Measurements from ENCODE around the gene DGKH.

Gene DGKH

DNA sequence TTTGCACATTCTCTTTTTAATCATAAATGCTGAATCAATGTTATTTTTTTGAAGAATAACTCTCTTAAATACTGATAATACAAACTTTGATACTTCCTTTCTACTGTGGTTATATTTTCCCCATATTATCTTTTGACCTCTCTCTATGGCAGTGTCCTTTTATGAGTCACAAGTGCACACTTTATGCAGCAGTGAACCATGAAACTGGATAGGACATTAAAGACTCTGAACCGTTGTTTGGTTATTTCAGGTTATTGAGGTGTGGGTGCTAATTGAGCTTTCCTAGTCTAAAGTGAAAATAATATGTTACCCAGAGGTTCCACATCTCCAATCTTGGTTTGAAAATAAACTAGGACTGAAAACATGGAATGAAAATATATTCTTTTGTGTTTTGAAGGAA is 71.4 kb downstream of the DGKH start:
- Histone ChIP-seq H3K27ac (ENCODE audit: insufficient read depth in 1 of 2, low read depth in 1 of 2, low read length in 2 of 2, poor library complexity in 1 of 2, severe bottlenecking in 2 of 2) (no peak overlapping the region), H3K36me3 (ENCODE audit: control insufficient read depth in 4 of 4, insufficient read depth in 4 of 4, low read length in 3 of 4) (no peaks in the 10 kb centered on the region), H3K9me3 (ENCODE audit: control extremely low read depth in 1 of 5, control insufficient read depth in 4 of 5, insufficient read depth in 2 of 5, low read depth in 1 of 5, low read length in 4 of 5) (peaks cover 0 to 1% (median 0%) of the 10 kb centered on the region in 5 experiments), H3K4me3 (ENCODE audit: control insufficient read depth in 1 of 7, extremely low read depth in 1 of 7, insufficient read depth in 4 of 7, low read depth in 2 of 7, low read length in 6 of 7) (no peak overlapping the region), H3K4me1 (ENCODE audit: control extremely low read depth in 1 of 4, control insufficient read depth in 4 of 4, insufficient read depth in 4 of 4, low read length in 3 of 4) (no peaks in the 10 kb centered on the region), H3K27me3 (replicated peaks in 2 of 5; ENCODE audit: control insufficient read depth in 4 of 5, insufficient read depth in 5 of 5, low read length in 4 of 5) (no peaks in the 10 kb centered on the region)
- CTCF ChIA-PET = interaction anchor here (0.7 to 1.4 kb wide), 3 partner anchors 9 to 451 kb away, joined by 3 to 8 read pairs (median 4); no protein-coding TSS in a partner anchor
- DNase-seq = no peak
- WGBS (ENCODE audit: insufficient coverage) = no CpG with 5 or more reads among the region's 1 CpG
- POLR2A ChIA-PET = no interaction called here

DNA sequence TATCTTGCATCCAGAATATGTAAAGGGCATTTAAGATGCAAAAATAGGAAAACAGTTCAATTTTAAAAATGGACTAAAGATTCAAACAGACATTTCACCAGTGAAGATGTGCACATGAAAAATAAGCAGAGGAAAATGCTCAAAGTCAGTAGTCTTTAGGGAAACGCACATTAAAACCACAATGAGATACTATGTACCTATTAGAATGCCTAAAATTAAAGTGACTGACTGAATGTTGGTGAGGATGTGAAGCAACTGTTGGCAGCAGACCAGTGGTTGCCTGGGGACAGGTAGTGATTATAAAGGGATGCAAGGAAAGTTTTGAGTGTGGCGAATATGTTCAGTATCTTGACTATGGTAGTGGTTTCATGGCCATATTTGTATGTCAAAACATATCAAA is 75.2 kb downstream of the DGKH start:
- CTCF ChIA-PET = interaction anchor here (1.1 to 2.4 kb wide), 2 partner anchors 13 to 15 kb away, joined by 3 to 7 read pairs; no protein-coding TSS in a partner anchor
- no peak for DNase-seq
- no CpG with 5 or more reads among the region's 2 CpGs for WGBS (ENCODE audit: insufficient coverage)

DNA sequence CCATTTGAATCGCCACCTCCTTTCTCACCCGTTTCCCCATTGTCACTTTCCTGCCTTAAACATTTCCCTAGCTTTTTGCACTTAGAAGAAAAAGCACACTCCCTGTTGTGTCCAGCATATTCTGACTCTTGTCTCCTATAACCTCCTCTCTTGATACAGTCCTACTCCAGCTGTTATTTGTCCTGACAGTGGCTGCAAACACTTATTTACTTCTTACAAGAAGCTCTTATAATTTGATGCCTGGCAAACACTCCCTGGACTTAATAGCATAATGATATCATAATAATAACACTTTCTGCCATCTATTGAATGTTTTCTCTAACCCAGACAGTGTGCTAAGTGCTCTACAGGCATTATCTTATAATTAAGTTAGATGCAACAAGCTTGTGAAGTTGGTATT is 76.6 kb downstream of the DGKH start:
- Histone ChIP-seq H3K27ac (ENCODE audit: insufficient read depth in 1 of 2, low read depth in 1 of 2, low read length in 2 of 2, poor library complexity in 1 of 2, severe bottlenecking in 2 of 2) (no peak overlapping the region), H3K36me3 (ENCODE audit: control insufficient read depth in 4 of 4, insufficient read depth in 4 of 4, low read length in 3 of 4) (peaks cover 0 to under 1% (median 0%) of the 10 kb centered on the region in 4 experiments), H3K9me3 (ENCODE audit: control extremely low read depth in 1 of 5, control insufficient read depth in 4 of 5, insufficient read depth in 2 of 5, low read depth in 1 of 5, low read length in 4 of 5) (peaks cover 0 to 1% (median 0%) of the 10 kb centered on the region in 5 experiments), H3K4me3 (ENCODE audit: control insufficient read depth in 1 of 7, extremely low read depth in 1 of 7, insufficient read depth in 4 of 7, low read depth in 2 of 7, low read length in 6 of 7) (no peak overlapping the region), H3K4me1 (ENCODE audit: control extremely low read depth in 1 of 4, control insufficient read depth in 4 of 4, insufficient read depth in 4 of 4, low read length in 3 of 4) (no peaks in the 10 kb centered on the region), H3K27me3 (replicated peaks in 2 of 5; ENCODE audit: control insufficient read depth in 4 of 5, insufficient read depth in 5 of 5, low read length in 4 of 5) (no peaks in the 10 kb centered on the region)
- WGBS (ENCODE audit: insufficient coverage) = 100% methylated on average over 2 of the region's 2 CpGs
- POLR2A ChIA-PET = no interaction called here
- DNase-seq = no peak
- CTCF ChIA-PET = interaction anchor here (1.1 kb wide), 1 partner anchor 14 kb away, joined by 3 read pairs; no protein-coding TSS in a partner anchor

More for the DNA sequence above, 75.2 kb downstream of the DGKH start:
- peaks cover 0 to 1% (median 0%) of the 10 kb centered on the region in 5 experiments for H3K9me3 ChIP-seq (ENCODE audit: control extremely low read depth in 1 of 5, control insufficient read depth in 4 of 5, insufficient read depth in 2 of 5, low read depth in 1 of 5, low read length in 4 of 5)
- H3K36me3 ChIP-seq (ENCODE audit: control insufficient read depth in 4 of 4, insufficient read depth in 4 of 4, low read length in 3 of 4) = no peaks in the 10 kb centered on the region
- POLR2A ChIA-PET = no interaction called here
- H3K27me3 ChIP-seq (replicated peaks in 2 of 5; ENCODE audit: control insufficient read depth in 4 of 5, insufficient read depth in 5 of 5, low read length in 4 of 5) = no peaks in the 10 kb centered on the region
- H3K4me1 ChIP-seq (ENCODE audit: control extremely low read depth in 1 of 4, control insufficient read depth in 4 of 4, insufficient read depth in 4 of 4, low read length in 3 of 4) = no peaks in the 10 kb centered on the region
- no peak overlapping the region for H3K27ac ChIP-seq (ENCODE audit: insufficient read depth in 1 of 2, low read depth in 1 of 2, low read length in 2 of 2, poor library complexity in 1 of 2, severe bottlenecking in 2 of 2)
- H3K4me3 ChIP-seq (ENCODE audit: control insufficient read depth in 1 of 7, extremely low read depth in 1 of 7, insufficient read depth in 4 of 7, low read depth in 2 of 7, low read length in 6 of 7) = no peak overlapping the region

DNA sequence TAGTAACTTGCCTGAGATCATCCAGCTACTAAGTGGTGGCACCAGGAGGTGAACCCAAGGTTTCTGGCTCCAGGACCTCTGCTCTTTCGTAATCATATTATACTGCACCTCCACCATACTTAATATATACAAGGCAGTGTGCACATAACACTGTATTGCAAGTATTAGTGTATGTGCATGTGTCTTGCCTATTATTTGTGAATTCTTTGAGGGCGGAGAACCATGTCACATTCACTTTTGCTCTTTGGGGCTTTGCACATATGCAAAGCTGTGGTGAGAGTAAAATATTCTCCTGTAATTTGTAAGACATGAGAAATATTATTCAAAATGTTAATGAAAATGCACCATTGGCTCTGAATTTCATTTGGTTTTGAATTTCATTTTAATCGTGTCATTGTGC is 78.6 kb downstream of the DGKH start:
- CTCF ChIA-PET = no interaction called here
- Histone ChIP-seq H3K4me1 (ENCODE audit: control extremely low read depth in 1 of 4, control insufficient read depth in 4 of 4, insufficient read depth in 4 of 4, low read length in 3 of 4) (no peaks in the 10 kb centered on the region), H3K27me3 (replicated peaks in 2 of 5; ENCODE audit: control insufficient read depth in 4 of 5, insufficient read depth in 5 of 5, low read length in 4 of 5) (no peaks in the 10 kb centered on the region), H3K9me3 (ENCODE audit: control extremely low read depth in 1 of 5, control insufficient read depth in 4 of 5, insufficient read depth in 2 of 5, low read depth in 1 of 5, low read length in 4 of 5) (no peaks in the 10 kb centered on the region), H3K27ac (ENCODE audit: insufficient read depth in 1 of 2, low read depth in 1 of 2, low read length in 2 of 2, poor library complexity in 1 of 2, severe bottlenecking in 2 of 2) (no peak overlapping the region), H3K36me3 (ENCODE audit: control insufficient read depth in 4 of 4, insufficient read depth in 4 of 4, low read length in 3 of 4) (peaks cover 0 to 4% (median 1%) of the 10 kb centered on the region in 4 experiments), H3K4me3 (ENCODE audit: control insufficient read depth in 1 of 7, extremely low read depth in 1 of 7, insufficient read depth in 4 of 7, low read depth in 2 of 7, low read length in 6 of 7) (no peak overlapping the region)
- no peak for DNase-seq
- 100% methylated on average over 2 of the region's 3 CpGs for WGBS (ENCODE audit: insufficient coverage)
- POLR2A ChIA-PET = no interaction called here

DNA sequence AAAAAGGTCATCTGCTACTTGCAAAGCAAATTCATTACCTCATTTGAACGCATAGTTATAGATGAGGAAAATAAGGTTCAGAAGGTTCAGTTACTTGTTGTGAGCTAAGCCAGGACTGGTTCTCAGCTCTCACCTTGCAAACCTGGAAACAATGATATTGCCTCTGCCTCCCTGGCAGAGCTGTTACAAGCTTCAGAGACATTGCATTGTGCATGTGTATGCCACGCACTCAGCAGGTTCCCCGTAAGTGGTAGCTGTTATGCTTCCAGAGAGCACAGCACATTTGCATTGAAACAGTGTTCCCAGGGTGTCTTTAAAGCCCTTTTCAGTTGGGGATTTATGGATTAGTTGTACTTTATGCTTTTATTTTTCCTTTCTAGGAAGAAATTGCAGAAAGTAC is 80.6 kb downstream of the DGKH start:
- Histone ChIP-seq H3K27me3 (replicated peaks in 2 of 5; ENCODE audit: control insufficient read depth in 4 of 5, insufficient read depth in 5 of 5, low read length in 4 of 5) (no peaks in the 10 kb centered on the region), H3K4me1 (ENCODE audit: control extremely low read depth in 1 of 4, control insufficient read depth in 4 of 4, insufficient read depth in 4 of 4, low read length in 3 of 4) (no peaks in the 10 kb centered on the region), H3K9me3 (ENCODE audit: control extremely low read depth in 1 of 5, control insufficient read depth in 4 of 5, insufficient read depth in 2 of 5, low read depth in 1 of 5, low read length in 4 of 5) (no peaks in the 10 kb centered on the region), H3K4me3 (ENCODE audit: control insufficient read depth in 1 of 7, extremely low read depth in 1 of 7, insufficient read depth in 4 of 7, low read depth in 2 of 7, low read length in 6 of 7) (no peak overlapping the region), H3K36me3 (ENCODE audit: control insufficient read depth in 4 of 4, insufficient read depth in 4 of 4, low read length in 3 of 4) (peaks cover 0 to 4% (median 1%) of the 10 kb centered on the region in 4 experiments), H3K27ac (ENCODE audit: insufficient read depth in 1 of 2, low read depth in 1 of 2, low read length in 2 of 2, poor library complexity in 1 of 2, severe bottlenecking in 2 of 2) (no peak overlapping the region)
- 50% methylated on average over 2 of the region's 3 CpGs for WGBS (ENCODE audit: insufficient coverage)
- POLR2A ChIA-PET = no interaction called here
- DNase-seq = no peak
- CTCF ChIA-PET = no interaction called here

DNA sequence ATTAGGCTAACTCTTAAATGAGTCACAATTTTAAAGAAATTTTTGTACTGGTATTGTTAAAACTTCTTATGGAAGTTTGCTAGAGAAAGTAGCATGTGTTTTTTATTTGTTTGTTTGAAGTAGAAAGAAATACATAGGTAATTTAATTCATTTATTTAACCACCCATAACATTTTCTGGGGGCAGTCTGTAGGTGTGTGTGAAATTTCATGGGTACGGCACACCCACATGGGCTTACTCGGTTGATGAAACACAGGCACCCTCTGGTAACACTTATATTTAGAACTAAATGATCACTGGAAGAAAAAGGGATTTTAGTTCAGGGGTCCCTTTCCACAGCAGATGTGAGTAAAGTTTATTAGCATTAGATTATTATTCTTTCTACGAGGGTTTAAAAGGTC is 88.1 kb downstream of the DGKH start:
- H3K9me3 ChIP-seq (ENCODE audit: control extremely low read depth in 1 of 5, control insufficient read depth in 4 of 5, insufficient read depth in 2 of 5, low read depth in 1 of 5, low read length in 4 of 5) = no peaks in the 10 kb centered on the region
- WGBS (ENCODE audit: insufficient coverage) = no CpG with 5 or more reads among the region's 3 CpGs
- no peaks in the 10 kb centered on the region for H3K4me1 ChIP-seq (ENCODE audit: control extremely low read depth in 1 of 4, control insufficient read depth in 4 of 4, insufficient read depth in 4 of 4, low read length in 3 of 4)
- no peak overlapping the region for H3K27ac ChIP-seq (ENCODE audit: insufficient read depth in 1 of 2, low read depth in 1 of 2, low read length in 2 of 2, poor library complexity in 1 of 2, severe bottlenecking in 2 of 2)
- DNase-seq = no peak
- ChIA-PET POLR2A (no interaction called here), CTCF (interaction anchor here (2.4 kb wide), 1 partner anchor 468 kb away, joined by 8 read pairs; no protein-coding TSS in a partner anchor)
- H3K27me3 ChIP-seq (replicated peaks in 2 of 5; ENCODE audit: control insufficient read depth in 4 of 5, insufficient read depth in 5 of 5, low read length in 4 of 5) = no peaks in the 10 kb centered on the region
- H3K4me3 ChIP-seq (ENCODE audit: control insufficient read depth in 1 of 7, extremely low read depth in 1 of 7, insufficient read depth in 4 of 7, low read depth in 2 of 7, low read length in 6 of 7) = no peak overlapping the region
- peaks cover 0 to 2% (median 0%) of the 10 kb centered on the region in 4 experiments for H3K36me3 ChIP-seq (ENCODE audit: control insufficient read depth in 4 of 4, insufficient read depth in 4 of 4, low read length in 3 of 4)

DNA sequence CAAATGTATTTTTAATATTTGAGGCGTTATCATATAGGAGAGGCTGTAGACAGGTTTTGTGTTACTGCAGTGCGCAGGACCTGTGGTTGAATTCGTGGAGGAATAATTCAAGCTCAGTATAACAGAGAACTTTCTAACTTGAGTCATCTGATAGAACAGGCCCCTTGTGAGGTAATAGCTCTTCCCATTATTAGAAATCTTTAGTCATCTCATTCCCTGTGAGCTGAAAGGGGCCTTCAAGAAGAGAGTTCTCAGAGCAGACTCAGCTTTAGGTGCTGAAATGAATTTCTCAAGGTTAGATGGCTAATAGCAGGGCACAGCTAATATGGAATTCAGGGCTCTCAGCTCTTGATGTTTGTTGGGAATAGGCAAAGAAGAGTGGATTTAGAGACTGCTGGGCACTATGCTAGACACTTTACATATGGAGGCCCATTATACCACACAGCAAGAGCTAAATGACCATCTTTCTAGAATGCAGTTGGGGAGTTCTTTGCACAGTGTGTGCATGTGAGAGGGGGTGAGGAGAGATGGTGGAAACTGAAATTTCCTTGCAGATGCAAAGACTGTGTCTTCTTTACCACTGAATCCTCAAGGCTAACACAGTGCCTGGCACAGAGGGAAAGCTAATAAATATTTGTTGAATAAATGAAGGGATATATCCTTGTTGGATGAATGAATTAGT is 89.5 kb downstream of the DGKH start:
- H3K27ac ChIP-seq (ENCODE audit: insufficient read depth in 1 of 2, low read depth in 1 of 2, low read length in 2 of 2, poor library complexity in 1 of 2, severe bottlenecking in 2 of 2) = no peak overlapping the region
- CTCF ChIA-PET = interaction anchor here (1.4 to 2.4 kb wide), 3 partner anchors 14 to 470 kb away, joined by 3 to 8 read pairs (median 4); no protein-coding TSS in a partner anchor
- H3K4me1 ChIP-seq (ENCODE audit: control extremely low read depth in 1 of 4, control insufficient read depth in 4 of 4, insufficient read depth in 4 of 4, low read length in 3 of 4) = no peaks in the 10 kb centered on the region
- DNase-seq = no peak
- H3K9me3 ChIP-seq (ENCODE audit: control extremely low read depth in 1 of 5, control insufficient read depth in 4 of 5, insufficient read depth in 2 of 5, low read depth in 1 of 5, low read length in 4 of 5) = no peaks in the 10 kb centered on the region
- POLR2A ChIA-PET = no interaction called here
- WGBS (ENCODE audit: insufficient coverage) = 92% methylated on average over 3 of the region's 3 CpGs
- peaks cover 0 to 2% (median 0%) of the 10 kb centered on the region in 4 experiments for H3K36me3 ChIP-seq (ENCODE audit: control insufficient read depth in 4 of 4, insufficient read depth in 4 of 4, low read length in 3 of 4)
- no peak overlapping the region for H3K4me3 ChIP-seq (ENCODE audit: control insufficient read depth in 1 of 7, extremely low read depth in 1 of 7, insufficient read depth in 4 of 7, low read depth in 2 of 7, low read length in 6 of 7)
- no peaks in the 10 kb centered on the region for H3K27me3 ChIP-seq (replicated peaks in 2 of 5; ENCODE audit: control insufficient read depth in 4 of 5, insufficient read depth in 5 of 5, low read length in 4 of 5)
